GM12801 (cell line): ENCODE measurements around the gene SKIC8.

ENCODE experiments used
- TF ChIP-seq, protein P1 (sequence below): IDR thresholded peaks from one replicate; pipeline ENCODE4 v1.5.1; 2011; ENCODE audit warnings: control low read depth; ENCODE audit not compliant: insufficient read length; ENCODE audit errors: extremely low read depth

Gene SKIC8

DNA sequence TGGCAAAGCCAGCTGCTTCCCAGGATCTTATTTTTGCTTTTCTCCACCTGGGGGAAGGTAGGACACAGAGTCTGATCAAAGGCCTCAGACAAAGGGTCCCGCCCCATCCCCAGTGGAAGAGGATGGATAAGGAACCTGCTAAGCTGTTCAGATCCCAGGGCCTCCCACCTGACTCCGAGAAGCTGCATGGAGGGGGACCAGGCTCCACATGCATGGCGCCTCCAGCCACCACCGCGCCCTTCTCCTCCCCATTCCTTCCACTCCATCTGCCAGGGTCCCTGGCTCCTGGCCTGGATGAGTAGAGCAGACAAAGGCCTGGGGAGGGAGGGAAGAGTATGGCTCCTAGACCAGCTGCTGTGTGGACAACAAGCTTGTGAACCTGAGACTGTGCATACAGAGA lies 20.8 kb upstream of the SKIC8 start:
- TF ChIP-seq, protein P1, sequence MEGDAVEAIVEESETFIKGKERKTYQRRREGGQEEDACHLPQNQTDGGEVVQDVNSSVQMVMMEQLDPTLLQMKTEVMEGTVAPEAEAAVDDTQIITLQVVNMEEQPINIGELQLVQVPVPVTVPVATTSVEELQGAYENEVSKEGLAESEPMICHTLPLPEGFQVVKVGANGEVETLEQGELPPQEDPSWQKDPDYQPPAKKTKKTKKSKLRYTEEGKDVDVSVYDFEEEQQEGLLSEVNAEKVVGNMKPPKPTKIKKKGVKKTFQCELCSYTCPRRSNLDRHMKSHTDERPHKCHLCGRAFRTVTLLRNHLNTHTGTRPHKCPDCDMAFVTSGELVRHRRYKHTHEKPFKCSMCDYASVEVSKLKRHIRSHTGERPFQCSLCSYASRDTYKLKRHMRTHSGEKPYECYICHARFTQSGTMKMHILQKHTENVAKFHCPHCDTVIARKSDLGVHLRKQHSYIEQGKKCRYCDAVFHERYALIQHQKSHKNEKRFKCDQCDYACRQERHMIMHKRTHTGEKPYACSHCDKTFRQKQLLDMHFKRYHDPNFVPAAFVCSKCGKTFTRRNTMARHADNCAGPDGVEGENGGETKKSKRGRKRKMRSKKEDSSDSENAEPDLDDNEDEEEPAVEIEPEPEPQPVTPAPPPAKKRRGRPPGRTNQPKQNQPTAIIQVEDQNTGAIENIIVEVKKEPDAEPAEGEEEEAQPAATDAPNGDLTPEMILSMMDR, result no peak

DNA sequence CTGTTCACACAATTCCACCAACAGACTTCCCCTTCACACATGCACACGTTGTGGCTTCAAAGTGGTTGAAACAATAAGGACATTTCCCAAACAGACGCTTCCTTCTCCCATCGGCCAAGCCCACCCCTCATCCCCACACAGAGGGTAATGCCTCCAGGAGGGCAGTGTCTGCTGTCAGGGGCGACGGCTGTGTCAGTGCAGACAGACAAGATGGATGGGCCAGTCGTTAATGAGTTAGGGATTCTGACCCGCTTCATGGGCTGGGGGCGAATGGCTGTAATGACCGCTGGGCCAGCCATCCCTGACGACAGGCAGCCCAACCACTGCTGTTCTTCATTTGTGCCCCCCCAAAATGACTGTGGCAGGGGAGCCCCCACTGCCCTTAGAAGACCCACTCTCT lies 20.2 kb upstream of the SKIC8 start:
- TF ChIP-seq, protein P1, result no peak

DNA sequence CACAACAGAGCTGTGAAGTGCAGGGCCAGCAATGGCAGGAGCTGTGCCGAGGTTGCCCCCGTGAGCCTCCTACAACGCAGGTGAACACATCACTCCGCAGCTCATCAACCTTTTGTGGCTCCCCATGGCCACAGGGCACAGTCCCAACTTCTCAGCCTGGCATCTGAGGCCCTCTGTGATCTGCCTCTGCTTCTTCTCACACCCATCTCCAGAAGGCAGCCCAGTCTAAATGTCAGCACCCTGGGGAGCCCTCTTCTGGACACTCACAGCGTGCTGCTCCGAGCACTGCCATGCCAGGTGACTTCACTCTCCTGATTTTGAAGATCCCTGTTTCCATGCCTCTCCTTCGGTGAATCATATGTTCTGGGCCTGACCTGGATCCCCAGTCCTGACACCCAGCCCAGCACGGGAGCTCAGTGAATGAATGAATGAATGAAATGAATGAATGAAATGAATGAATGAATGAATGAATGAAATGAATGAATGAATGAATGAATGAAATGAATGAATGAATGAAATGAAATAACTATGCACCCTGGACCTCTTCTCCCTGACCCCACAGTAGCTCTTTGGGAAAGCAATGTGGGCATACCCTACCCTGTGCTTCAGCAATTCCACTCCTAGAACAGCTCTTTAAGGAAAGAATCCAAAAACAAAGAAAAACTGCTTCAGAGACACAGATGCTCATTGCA lies 17.9 kb upstream of the SKIC8 start:
- TF ChIP-seq, protein P1, result no peak

- TF ChIP-seq, protein P1, result no peak
These were observed 17.1 kb upstream of the SKIC8 start for GRCh38 chr15:78316283-78317083.

DNA sequence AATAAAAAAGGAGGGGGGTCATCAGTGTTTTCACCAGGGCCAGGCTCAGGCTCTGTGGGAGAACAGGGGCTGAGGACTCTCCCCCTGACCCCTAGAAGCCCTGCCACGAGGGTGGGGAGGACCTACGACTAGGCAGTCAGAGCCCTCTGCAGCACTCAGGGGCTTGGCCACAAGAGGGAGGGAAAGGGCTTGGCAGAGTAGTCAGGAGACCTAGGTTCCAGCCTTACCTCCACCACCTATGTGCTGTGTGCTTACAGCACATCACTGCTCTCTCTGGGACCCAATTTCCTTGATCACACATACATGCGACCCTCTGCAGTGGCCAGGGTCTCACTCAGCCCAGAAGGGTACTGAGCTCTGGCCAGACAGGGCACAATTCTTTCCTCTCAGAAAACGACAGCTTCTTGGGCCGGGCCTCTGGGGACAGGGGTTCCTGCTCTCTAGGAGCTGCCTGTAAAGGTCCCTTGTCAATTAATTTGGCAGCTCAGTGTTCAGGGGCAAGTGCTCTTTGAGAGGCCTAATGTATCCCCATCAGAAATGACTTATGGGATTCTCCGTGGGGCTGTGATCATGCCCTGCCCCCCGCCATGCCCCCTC lies 16.4 kb upstream of the SKIC8 start:
- TF ChIP-seq, protein P1, result no peak

- TF ChIP-seq, protein P1, result no peak
These were observed 14.8 kb upstream of the SKIC8 start for GRCh38 chr15:78314181-78314581.

- TF ChIP-seq, protein P1, result no peak
These were observed 14.0 kb upstream of the SKIC8 start for GRCh38 chr15:78313383-78313782.
